ENCODE data around the gene CDKN3.

CDKN3 gene

DNA sequence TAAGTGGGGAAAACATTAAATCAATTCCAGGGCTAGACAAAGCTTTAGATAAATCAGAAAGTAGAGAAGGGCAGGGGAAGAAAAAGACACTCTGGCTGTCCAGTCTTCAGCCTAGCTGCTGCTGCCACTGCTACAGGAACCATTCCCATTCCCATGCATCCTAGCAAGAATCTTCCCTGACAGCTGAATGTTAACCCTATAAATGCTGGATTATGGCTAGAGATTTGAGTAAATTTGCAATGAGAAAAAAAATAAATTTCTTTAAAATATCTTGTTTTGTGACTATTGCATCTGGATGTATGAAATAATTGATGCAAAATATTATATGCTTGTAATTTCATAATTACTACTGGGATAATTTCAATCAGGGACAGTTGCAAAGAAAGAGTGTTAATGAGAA is 15.0 kb upstream of the CDKN3 start:
- H3K36me3 ChIP-seq (ENCODE audit: insufficient read depth, low read length): no peaks in the 10 kb centered on the region
- peaks cover 4% of the 10 kb centered on the region for H3K4me1 ChIP-seq (ENCODE audit: insufficient read depth, low read length, poor library complexity, severe bottlenecking)
- no peak overlapping the region for H2AFZ ChIP-seq (ENCODE audit: low read length)
- no peaks in the 10 kb centered on the region for H3K79me2 ChIP-seq (ENCODE audit: insufficient read depth, low read length)
- no peak overlapping the region for H3K4me2 ChIP-seq (ENCODE audit: low read depth, low read length, poor library complexity, severe bottlenecking)
- H3K27me3 ChIP-seq (ENCODE audit: insufficient read depth, low read length, poor library complexity, severe bottlenecking): no peaks in the 10 kb centered on the region
- no peaks in the 10 kb centered on the region for H3K9me3 ChIP-seq (ENCODE audit: insufficient read depth, low read depth, low read length)
- no peaks in the 10 kb centered on the region for H3F3A ChIP-seq (ENCODE audit: low read depth)
- no peak overlapping the region for H3K9ac ChIP-seq (ENCODE audit: low read depth, low read length, poor library complexity, severe bottlenecking)
- H4K20me1 ChIP-seq (ENCODE audit: insufficient read depth, low read length, poor library complexity, severe bottlenecking): no peaks in the 10 kb centered on the region
- no peaks in the 10 kb centered on the region for H3K9me2 ChIP-seq (replicated peaks; ENCODE audit: low read depth, low read length)
- TF ChIP-seq, protein P1, sequence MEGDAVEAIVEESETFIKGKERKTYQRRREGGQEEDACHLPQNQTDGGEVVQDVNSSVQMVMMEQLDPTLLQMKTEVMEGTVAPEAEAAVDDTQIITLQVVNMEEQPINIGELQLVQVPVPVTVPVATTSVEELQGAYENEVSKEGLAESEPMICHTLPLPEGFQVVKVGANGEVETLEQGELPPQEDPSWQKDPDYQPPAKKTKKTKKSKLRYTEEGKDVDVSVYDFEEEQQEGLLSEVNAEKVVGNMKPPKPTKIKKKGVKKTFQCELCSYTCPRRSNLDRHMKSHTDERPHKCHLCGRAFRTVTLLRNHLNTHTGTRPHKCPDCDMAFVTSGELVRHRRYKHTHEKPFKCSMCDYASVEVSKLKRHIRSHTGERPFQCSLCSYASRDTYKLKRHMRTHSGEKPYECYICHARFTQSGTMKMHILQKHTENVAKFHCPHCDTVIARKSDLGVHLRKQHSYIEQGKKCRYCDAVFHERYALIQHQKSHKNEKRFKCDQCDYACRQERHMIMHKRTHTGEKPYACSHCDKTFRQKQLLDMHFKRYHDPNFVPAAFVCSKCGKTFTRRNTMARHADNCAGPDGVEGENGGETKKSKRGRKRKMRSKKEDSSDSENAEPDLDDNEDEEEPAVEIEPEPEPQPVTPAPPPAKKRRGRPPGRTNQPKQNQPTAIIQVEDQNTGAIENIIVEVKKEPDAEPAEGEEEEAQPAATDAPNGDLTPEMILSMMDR (conservative IDR thresholded peaks at IDR 0.05; ENCODE audit: low read length): no peak
- no peak for TF ChIP-seq EZH2phosphoT487 (IDR thresholded peaks at IDR 0.05; ENCODE audit: borderline replicate concordance)
- no peak overlapping the region for H3K4me3 ChIP-seq (ENCODE audit: low read length, poor library complexity, severe bottlenecking)

DNA sequence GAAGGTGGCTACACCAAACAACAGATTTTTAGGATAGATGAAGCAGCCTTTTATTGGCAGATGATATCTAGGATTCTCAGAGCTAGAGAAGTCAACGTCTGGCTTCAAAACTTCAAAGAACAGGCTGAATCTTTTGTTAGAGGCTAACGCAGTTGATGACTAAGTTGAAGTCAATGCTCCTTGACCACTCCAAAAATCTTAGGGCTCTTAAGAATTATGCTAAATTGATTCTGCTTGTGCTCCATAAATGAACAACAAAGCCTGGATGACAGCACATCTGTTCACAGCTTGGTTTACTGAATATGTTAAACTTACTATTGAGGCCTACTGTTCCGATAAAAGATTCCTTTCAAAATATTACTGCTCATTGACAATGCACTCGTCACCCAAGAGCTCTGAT is 13.0 kb upstream of the CDKN3 start:
- no peaks in the 10 kb centered on the region for H3K79me2 ChIP-seq (ENCODE audit: insufficient read depth, low read length)
- TF ChIP-seq EZH2phosphoT487 (IDR thresholded peaks at IDR 0.05; ENCODE audit: borderline replicate concordance): no peak
- TF ChIP-seq, protein P1 (conservative IDR thresholded peaks at IDR 0.05; ENCODE audit: low read length): no peak
- no peak overlapping the region for H2AFZ ChIP-seq (ENCODE audit: low read length)
- H3K4me2 ChIP-seq (ENCODE audit: low read depth, low read length, poor library complexity, severe bottlenecking): no peak overlapping the region
- H3K4me3 ChIP-seq (ENCODE audit: low read length, poor library complexity, severe bottlenecking): no peak overlapping the region
- no peaks in the 10 kb centered on the region for H3K9me3 ChIP-seq (ENCODE audit: insufficient read depth, low read depth, low read length)
- H3K4me1 ChIP-seq (ENCODE audit: insufficient read depth, low read length, poor library complexity, severe bottlenecking): no peaks in the 10 kb centered on the region
- no peaks in the 10 kb centered on the region for H3K36me3 ChIP-seq (ENCODE audit: insufficient read depth, low read length)
- no peaks in the 10 kb centered on the region for H3K9me2 ChIP-seq (replicated peaks; ENCODE audit: low read depth, low read length)
- H3K9ac ChIP-seq (ENCODE audit: low read depth, low read length, poor library complexity, severe bottlenecking): no peak overlapping the region
- no peaks in the 10 kb centered on the region for H3K27me3 ChIP-seq (ENCODE audit: insufficient read depth, low read length, poor library complexity, severe bottlenecking)
- H4K20me1 ChIP-seq (ENCODE audit: insufficient read depth, low read length, poor library complexity, severe bottlenecking): no peaks in the 10 kb centered on the region
- no peaks in the 10 kb centered on the region for H3F3A ChIP-seq (ENCODE audit: low read depth)

DNA sequence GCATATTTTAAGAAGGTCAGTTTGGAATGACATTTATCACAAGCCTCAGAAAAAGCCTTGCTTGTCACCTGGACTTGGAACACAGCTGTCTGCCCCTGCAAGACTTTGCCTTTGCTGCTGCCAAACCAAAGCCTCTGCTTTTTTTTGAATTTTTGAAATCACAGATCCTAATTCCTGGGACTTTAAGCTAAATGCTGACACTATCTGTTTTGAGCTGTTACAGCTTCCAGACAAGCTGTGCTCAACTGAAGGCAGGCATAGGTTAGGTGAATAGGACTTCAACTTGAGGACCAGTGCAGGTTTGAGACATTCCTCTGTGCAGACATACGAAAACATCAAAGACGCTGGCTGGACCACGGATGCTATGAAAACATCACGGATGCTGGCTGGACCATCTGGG is 11.3 kb upstream of the CDKN3 start:
- TF ChIP-seq, protein P1 (conservative IDR thresholded peaks at IDR 0.05; ENCODE audit: low read length): no peak
- no peak for TF ChIP-seq EZH2phosphoT487 (IDR thresholded peaks at IDR 0.05; ENCODE audit: borderline replicate concordance)
- Histone ChIP-seq H3K36me3 (ENCODE audit: insufficient read depth, low read length) (no peaks in the 10 kb centered on the region), H3F3A (ENCODE audit: low read depth) (no peaks in the 10 kb centered on the region), H3K4me2 (ENCODE audit: low read depth, low read length, poor library complexity, severe bottlenecking) (no peak overlapping the region), H3K9me3 (ENCODE audit: insufficient read depth, low read depth, low read length) (no peaks in the 10 kb centered on the region), H2AFZ (ENCODE audit: low read length) (no peak overlapping the region), H4K20me1 (ENCODE audit: insufficient read depth, low read length, poor library complexity, severe bottlenecking) (no peaks in the 10 kb centered on the region), H3K27me3 (ENCODE audit: insufficient read depth, low read length, poor library complexity, severe bottlenecking) (no peaks in the 10 kb centered on the region), H3K79me2 (ENCODE audit: insufficient read depth, low read length) (no peaks in the 10 kb centered on the region), H3K4me1 (ENCODE audit: insufficient read depth, low read length, poor library complexity, severe bottlenecking) (no peaks in the 10 kb centered on the region), H3K9ac (ENCODE audit: low read depth, low read length, poor library complexity, severe bottlenecking) (no peak overlapping the region), H3K4me3 (ENCODE audit: low read length, poor library complexity, severe bottlenecking) (no peak overlapping the region), H3K9me2 (replicated peaks; ENCODE audit: low read depth, low read length) (no peaks in the 10 kb centered on the region)

All from Loucy (cell line).